Activated gamma-delta T cell (primary cell): Measurements from ENCODE around the gene CAMKMT.

Experiments
- DNase-seq: peaks from one replicate; lab custom pipeline; 2025; lab: John Stamatoyannopoulos, UW

CAMKMT gene

GRCh38 chr2:44689516-44689915 lies 327.8 kb downstream of the CAMKMT start:
- no peak for DNase-seq

GRCh38 chr2:44691174-44691785 lies 329.5 kb downstream of the CAMKMT start:
- no peak for DNase-seq

GRCh38 chr2:44692821-44693220 lies 331.1 kb downstream of the CAMKMT start:
- DNase-seq = no peak

- no peak for DNase-seq
These were observed 339.1 kb downstream of the CAMKMT start for GRCh38 chr2:44700824-44701223.

- DNase-seq = no peak
These were observed 343.6 kb downstream of the CAMKMT start for GRCh38 chr2:44705356-44705755.

- DNase-seq = no peak
These were observed 344.2 kb downstream of the CAMKMT start for GRCh38 chr2:44705876-44706480.

- DNase-seq = no peak
These were observed 345.2 kb downstream of the CAMKMT start for GRCh38 chr2:44706681-44707553.

GRCh38 chr2:44707945-44708660 lies 346.4 kb downstream of the CAMKMT start:
- DNase-seq = no peak

- DNase-seq = no peak
These were observed 346.9 kb downstream of the CAMKMT start for GRCh38 chr2:44708661-44709000.

- DNase-seq = no peak
These were observed 351.4 kb downstream of the CAMKMT start for GRCh38 chr2:44713170-44713569.

- no peak for DNase-seq
These were observed 353.9 kb downstream of the CAMKMT start for GRCh38 chr2:44715671-44716081.

- DNase-seq = no peak
These were observed 354.4 kb downstream of the CAMKMT start for GRCh38 chr2:44716131-44716530.

GRCh38 chr2:44718431-44718830 lies 356.7 kb downstream of the CAMKMT start:
- no peak for DNase-seq

GRCh38 chr2:44719562-44719961 lies 357.8 kb downstream of the CAMKMT start:
- DNase-seq = no peak

- no peak for DNase-seq
These were observed 360.4 kb downstream of the CAMKMT start for GRCh38 chr2:44722026-44722625.

GRCh38 chr2:44723921-44724320 lies 362.2 kb downstream of the CAMKMT start:
- no peak for DNase-seq

GRCh38 chr2:44730593-44730992 lies 368.8 kb downstream of the CAMKMT start:
- no peak for DNase-seq

- no peak for DNase-seq
These were observed 369.8 kb downstream of the CAMKMT start for GRCh38 chr2:44731505-44731904.

GRCh38 chr2:44736270-44736942 lies 374.7 kb downstream of the CAMKMT start:
- DNase-seq = no peak

GRCh38 chr2:44740678-44741077 lies 378.9 kb downstream of the CAMKMT start:
- DNase-seq = no peak

GRCh38 chr2:44741507-44741906 lies 379.8 kb downstream of the CAMKMT start:
- no peak for DNase-seq
